Liver (tissue), 3 donors: Measurements from ENCODE around the gene HNRNPUL1.

Experiments
- CTCF ChIP-seq: fragments of 150-350 bp; IDR thresholded peaks from 2 replicates; pipeline ENCODE4 v1.5.1; 2017; ENCODE audit warnings: improper control_type of control experiment, low read depth, low read length; ENCODE audit not compliant: missing input control
- TAF1 ChIP-seq: conservative IDR thresholded peaks from 2 replicates; pipeline ENCODE4 v1.6.1; 2016; ENCODE audit warnings: antibody characterized with exemption, mild to moderate bottlenecking
- donor health status: healthy.
- donor health status: healthy.

GRCh38 chr19:41325947-41326706 lies 62.0 kb downstream of the HNRNPUL1 start:
- TF ChIP-seq CTCF (no peak), TAF1 (no peak)
